ENCODE data around the gene AUTS2.

DNA sequence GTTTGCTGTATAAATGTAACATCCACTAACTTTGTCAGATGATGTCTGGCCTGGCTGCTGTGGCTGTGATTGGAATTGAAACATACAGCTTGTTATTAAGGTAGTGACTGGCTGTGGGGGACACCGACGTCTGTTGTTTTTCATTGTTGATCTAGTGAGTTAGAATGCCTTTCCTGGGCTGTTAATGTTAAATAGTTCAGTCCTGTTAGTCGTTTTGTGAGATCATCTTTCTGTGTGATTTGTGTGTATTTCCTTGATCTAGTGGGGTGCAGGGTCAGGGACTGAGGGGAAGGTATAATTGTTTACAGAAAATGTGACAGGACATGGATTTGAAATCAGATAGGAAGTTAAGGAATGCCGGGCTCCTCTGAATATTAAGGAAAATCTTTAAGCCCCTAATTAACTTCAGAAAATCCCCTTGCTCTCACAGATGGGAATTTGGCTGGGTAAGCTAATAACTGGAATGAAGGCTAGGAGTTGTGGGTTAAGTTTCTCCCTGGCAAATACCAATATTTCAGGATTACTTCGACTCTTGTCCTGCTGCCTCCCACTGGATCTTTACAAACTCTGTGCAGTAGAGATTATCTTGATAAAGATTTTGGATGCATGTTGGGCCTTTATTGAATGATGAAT lies 163.1 kb downstream of the AUTS2 start:
- no peak for TF ChIP-seq ZNF274 (IDR thresholded peaks at IDR 0.05; ENCODE audit: low read depth, low read length)
- no peak for TF ChIP-seq YY1 (IDR thresholded peaks at IDR 0.05; ENCODE audit: insufficient read depth, insufficient read length)
